NCI-H2081 treated with DMSO at 0.1 percent for 48 hours (cell line): ENCODE data around the gene NSD2.
A peak's percentile ranks its signal among the peaks of the same experiment; 100 is the strongest.
"Not testable (repeated sequence)": the region's sequence is repeated elsewhere in the genome, so short reads cannot be mapped to it uniquely, and the experiment has no call there.

Experiments used
- DNase-seq: peaks from one replicate; lab custom pipeline; 2025; lab: John Stamatoyannopoulos, UW

Gene NSD2

DNA sequence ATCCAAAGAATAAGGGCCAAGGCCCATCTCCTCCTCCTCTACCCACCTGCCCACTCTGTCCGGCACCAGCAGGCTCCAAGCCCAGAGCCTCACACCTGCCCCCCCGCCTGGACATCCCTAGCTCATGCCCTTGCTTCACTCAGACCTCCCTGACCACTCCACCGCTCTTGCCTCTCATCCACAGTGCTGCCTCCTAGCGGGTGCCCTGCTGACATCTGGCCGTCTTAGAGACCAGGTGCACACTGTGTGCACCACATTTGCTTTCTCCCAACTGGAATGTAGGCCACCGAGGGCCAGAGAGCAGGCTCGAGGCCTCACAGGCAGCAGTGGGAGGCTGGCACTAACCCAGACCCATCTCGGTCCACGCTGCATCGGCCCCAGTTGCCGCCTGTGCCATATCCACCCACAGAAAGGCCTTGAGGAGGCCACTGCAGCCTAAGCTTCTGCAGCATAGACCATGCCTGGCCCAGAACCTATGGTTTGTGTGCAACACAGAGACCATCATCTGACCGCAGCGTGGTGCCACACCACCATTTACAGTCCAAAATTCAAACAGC is 28.8 kb upstream of the NSD2 start:
- no peak for DNase-seq

DNA sequence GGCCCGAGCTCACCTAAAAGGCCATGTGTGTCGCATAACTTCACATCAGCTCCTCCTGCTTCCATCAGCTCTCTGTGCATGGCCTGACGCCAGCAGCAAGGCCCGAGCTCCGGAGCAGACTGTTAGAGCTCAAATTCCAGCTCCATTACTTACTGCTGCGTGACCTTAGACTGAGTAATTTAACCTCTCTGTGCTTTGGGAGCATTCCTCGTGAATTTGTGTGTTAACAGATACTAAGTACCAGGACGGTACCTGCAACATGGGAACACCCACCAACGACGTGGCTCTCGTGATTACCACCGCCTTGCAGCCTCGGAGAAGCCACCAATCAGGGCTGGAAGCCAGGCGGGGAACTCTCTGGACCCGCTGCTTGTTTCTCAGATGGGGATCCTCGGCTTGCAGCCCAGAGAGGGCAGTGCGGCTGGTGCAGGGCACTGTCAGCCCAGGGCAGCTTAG is 28.2 kb upstream of the NSD2 start:
- no peak for DNase-seq

DNA sequence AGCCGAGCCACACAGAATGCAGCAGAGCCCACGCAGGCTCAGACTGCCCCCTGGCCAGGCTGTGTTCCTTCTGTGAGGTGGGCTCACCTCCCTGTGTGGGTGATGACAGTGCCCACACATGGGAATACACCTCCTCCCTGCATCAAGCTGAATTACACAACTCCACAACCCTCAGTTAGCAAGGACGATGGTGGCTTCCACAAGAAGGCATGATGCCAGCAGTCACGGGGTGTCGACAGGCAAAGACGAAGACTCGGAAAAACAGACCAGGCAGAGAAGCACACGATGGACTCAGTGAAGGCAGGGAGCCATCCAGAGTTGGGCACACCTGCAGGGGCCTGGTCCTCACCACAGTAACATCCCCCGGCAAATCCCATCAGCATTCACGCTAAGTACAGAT is 27.3 kb upstream of the NSD2 start:
- DNase-seq = no peak

DNA sequence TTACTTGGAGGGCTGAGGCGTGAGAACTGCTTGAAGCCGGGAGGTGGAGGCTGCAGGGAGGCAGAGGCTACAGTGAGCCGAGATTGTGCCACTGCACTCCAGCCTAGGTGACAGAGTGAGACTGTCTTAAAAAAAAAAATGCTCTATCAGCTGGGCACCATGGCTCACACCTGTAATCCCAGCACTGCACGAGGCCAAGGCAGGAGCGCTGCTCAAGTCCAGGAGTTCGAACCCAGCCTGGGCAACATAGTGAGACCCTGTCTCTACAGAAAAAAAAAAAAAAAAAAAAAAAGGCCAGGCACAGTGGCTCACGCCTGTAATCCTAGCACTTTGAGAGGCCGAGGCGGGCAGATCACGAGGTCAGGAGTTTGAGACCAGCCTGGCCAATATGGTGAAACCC is 26.6 kb upstream of the NSD2 start:
- not testable (repeated sequence) for DNase-seq

GRCh38 chr4:1846580-1846979 is 24.6 kb upstream of the NSD2 start:
- DNase-seq = no peak

GRCh38 chr4:1850276-1850675 is 20.9 kb upstream of the NSD2 start:
- no peak for DNase-seq

DNA sequence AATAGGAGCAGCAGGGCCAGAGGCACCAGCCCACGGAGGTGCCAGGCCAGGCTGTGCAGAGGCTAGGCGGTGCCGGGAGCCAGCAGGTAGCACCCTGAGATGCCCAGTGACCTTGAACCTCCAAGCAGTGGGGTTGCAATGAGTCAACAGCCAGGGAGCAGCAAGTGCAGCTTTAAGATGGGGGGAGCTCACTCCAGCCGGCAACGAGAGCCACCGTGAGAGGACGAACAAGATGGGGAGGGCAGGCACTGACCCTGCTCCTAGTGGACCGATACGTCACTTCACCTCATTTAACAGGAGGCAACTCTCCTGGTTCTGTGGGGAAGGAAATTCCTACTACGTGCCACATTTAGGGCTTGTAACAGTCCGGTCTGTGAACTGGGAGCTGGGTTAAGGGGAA is 20.0 kb upstream of the NSD2 start:
- no peak for DNase-seq

GRCh38 chr4:1851575-1852410 is 19.4 kb upstream of the NSD2 start:
- DNase-seq = no peak

- no peak for DNase-seq
Measured at GRCh38 chr4:1852904-1853623, 18.1 kb upstream of the NSD2 start.

DNA sequence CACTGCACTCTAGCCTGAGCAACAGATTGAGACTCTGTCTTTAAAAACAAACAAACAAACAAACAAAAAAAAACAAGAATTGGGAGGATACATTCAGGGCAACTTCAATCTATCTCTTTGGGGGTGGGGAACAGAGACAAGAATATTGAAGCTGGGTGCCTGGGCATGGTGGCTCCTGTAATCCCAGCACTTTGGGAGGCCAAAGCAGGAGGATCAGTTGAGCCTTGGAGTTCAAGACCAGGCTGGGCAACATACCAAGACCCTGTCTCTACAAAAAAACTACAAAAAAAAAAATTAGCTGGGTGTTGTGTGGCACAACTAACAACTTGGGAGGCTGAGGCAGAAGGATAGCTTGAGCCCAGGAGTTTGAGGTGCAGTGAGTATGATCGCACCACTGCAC is 16.4 kb upstream of the NSD2 start:
- no peak for DNase-seq

DNA sequence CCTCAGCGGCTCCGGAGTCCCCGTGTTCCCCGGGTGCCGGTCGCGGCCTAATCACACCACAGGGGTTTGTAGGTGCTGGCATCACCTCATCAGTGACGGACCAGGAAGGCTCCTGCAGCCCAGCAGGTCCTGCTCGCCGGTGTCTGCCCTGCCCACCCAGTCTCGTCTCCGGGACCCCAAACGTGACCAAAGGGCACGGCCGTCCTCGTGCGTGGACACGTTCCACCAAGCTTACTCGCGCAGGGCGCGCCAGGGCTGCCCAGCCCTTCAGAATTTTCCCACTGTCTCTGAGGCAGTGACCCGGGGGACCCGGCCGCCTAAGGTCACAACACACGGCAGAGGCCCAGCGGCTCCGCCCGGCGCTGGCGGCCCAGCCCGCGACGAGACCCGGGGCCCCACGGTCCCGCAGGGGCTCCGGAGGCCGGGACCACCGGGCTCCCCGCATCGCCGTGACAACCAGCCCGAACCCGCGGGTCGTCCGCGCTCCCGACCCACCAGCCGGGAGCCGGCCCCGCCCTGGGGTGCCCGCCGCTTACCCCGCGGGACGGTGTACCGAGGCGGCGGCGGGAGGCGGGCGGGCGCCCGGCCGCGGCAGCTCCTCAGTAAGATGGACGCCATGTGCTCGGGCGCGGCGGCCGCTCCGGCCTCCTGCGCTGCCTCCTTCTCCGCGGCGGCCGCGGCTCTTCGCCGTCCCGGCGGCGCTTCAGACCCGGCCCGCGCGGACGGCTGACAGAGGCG is 15.7 kb upstream of the NSD2 start:
- DNase-seq = no peak

DNA sequence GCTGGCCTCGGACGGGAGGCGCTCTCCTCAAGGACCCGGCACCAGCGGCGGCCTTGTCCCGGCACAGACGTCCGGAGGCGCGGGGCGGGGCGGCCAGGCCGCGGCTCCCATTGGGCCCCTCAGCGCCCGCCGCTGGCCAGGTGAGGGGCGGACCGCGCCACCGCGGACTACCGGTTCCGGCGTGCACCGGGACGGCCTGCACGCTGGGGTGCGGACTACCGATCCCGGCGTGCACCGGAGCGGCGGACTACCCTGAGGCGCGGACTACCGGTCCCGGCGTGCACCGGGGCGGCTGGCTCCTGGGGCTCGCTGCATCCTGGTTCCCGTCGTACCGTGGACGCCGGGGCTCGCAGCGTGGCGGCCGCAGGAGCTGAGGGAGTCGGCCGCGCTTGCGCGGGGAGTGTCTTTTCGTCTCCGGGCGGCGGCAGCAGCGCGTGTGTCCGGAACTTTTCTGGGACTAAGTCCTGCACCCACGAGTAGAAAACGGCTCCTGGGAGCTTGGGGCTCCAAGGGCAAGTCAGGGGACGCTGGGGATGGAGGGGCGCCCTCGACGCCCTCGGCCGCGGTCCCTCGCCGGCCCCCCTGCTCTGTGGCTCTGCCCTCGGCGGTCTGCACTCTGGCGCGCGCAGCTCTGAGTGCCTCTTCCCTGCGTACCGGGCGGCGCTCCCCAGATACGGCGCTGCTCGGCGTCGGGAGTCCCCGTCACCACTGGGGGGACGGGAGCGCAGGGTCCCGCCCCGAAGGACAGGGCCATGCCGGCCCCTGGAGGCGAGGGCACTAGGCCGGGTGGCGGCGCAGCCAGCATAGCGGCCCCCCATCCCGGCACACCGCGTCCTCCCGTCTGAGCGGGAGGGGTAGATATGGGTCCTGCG is 14.9 kb upstream of the NSD2 start, which contains the start of gene LETM1:
Gene LETM1 (minus strand): TSS at position 86 of the 872 bp plus-strand sequence. CDS start 206 bp downstream, outside the sequence.
- peak; percentile 92 for DNase-seq

- DNase-seq = no peak
Measured at GRCh38 chr4:1856943-1857699, 14.1 kb upstream of the NSD2 start.

DNA sequence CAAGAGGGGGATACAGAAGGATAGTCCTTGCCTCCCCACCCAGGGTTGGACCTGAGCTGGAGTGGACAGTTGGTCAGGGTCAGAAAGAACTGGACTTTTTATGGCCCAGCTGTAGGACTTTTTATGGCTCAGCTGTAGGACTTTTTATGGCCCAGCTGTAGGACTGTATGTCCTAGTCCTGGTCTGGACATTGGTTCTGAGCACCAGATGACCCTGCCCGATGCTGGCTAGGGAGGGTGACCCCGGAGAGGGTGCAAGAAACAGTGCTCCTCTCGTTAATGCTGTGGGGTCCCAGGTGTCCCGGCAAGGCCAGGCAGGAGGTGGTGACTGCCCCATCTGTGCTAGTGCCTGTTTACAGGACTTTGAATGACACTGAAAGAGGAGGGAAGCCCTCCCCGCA is 13.3 kb upstream of the NSD2 start:
- no peak for DNase-seq

GRCh38 chr4:1859389-1859753 is 11.8 kb upstream of the NSD2 start:
- no peak for DNase-seq

DNA sequence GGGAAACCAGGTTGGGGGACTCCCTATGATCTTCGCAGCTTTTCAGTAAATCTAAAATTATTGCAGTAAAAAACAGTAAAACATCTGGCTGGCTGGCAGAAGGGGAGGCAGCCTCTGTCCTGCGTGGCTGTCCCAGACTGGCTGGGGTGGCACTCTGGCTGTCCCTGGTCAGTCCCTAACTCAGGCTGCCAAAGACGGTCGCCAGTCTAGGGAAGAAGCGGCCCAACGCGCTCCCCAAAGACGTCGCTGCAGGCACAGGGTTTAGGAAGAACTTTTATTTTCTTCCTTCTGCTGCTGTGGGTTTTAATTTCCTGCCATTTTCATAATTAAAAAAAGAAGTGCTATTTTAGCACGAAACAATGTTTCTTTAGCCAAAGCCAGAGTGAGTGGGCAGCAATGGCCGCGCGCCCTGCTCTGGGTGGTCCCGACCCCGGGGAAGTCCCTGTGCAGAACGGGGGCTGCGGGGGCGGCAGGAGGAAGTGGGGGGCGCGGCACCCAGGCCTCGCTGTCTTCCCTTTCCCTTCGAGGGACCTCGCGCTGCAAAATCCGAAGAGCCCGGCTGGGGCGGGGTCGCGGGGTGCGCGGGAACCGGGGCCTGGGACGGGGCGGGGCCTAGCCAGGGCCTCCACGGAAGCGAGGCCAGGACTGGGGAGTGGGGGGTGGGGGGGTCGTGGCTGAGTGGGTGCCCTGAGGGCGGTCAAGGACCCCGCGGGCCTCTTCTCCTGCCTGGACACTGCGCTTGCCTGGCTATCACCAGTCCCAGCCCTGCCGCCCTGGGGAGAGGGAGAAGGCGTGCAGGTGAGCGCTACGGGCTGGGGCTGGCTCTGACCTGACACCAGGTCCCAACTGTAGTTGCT is 8.9 kb upstream of the NSD2 start:
- DNase-seq = no peak

GRCh38 chr4:1862961-1863296 is 8.3 kb upstream of the NSD2 start:
- no peak for DNase-seq

- no peak for DNase-seq
Measured at GRCh38 chr4:1863297-1864033, 7.7 kb upstream of the NSD2 start.
